GM19351 (cell line): ENCODE data around the gene BMP4.

Source experiments
- ATAC-seq: cut with Tn5 transposase; IDR thresholded peaks from one replicate; pipeline ENCODE4 v1.9.1; 2021; ENCODE audit warnings: mild to moderate bottlenecking, moderate library complexity; ENCODE audit not compliant: unreplicated experiment

The BMP4 gene

DNA sequence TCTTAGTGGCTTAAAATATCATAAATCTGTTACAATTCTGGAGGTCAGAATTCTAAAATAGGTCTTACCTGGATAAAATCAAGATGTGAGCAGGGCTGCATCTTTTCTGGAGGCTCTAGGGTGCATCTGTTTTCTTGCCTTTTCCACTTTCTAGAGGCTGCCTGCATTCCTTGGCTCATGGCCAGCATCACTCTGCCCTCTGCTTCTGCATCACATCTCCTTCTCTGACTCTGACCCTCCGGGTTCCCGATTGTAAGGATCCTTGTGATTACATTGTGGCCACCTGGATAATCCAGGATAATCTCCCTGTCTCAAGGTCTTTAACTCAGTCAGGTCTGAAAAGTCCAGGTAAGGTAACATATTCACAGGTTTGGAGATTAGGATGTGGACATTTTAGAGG, 11.0 kb upstream of the BMP4 start:
- ATAC-seq: no peak

DNA sequence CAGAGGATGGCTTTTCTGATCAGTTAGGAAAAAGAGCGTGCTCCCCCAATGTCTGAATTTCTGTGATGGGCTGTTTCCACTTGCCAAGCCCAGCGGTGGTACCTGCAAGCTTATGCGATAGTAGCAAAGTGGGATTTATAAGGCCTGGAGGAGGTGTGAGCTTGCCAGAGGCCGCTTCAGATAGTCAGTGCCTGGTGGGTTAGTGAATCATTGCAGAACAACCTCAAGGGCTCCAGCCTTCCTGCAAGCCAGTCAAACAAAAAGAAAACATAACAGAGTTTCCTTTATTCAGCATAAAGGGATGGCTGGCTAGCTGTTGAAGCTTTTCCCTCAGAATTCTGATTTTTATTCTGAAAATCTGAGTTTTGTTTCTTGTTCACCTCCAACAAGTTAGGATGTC, 7.6 kb upstream of the BMP4 start:
- no peak for ATAC-seq

DNA sequence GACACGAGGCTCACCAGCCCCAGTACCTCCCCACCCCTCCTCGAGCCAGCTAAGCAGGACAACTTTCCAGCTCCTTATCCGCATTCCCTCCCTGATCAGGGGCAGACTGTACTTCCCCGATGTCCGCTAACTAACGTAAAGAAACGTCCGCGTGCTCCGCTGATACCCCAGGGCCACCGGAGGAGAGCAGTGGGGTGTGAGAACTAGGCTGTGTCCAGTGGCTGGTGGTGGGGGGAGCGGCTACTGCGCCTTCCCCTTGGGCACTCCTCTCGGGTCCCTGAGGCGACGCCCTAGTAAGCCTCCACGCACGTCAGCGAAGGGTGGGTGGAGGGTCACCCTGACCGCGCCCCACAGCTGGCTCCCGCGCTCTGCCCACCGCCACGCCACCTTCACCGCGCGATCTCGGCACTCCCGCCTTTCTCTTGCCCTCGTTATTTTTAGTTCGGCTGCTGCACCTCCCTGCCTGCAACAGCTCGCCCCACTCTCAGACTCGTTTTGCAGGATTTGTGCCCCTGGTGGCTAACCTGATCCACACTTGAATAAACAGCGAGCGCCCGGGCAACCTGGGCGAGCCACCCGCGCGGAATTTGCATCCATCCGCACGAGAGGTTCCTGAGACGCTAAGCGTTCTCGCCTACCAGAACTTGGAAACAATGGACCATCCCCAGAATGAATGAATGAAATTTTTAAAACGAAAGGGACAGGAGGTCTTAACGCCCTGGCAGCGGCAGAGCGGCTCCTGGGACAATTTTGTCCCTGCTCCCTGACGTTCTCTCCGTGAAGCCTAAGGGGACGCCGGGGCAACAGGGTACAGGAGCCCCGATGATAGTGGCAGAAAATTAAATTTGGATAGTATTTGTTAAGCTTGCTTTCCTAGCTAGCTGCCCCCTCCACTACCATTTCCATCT, 6.9 kb upstream of the BMP4 start:
- no peak for ATAC-seq

DNA sequence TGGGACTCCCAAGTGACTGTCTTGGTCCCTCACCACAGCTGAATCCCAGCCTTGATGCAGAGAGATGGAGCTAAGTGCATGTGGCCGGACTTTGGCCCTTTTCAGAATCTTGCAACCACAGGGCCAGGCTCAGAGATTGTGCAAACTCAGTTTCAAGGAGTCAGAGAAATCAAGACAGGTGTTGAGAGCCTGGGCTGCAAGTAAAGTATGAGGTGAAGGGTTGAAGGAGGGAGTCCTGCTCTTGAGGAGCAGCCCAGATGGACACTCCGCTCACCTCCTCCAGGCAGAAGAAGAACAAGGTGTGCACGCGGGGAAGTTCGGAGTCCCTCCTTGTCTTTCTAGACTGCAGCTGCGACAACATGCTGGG, 6.3 kb upstream of the BMP4 start:
- ATAC-seq: no peak

DNA sequence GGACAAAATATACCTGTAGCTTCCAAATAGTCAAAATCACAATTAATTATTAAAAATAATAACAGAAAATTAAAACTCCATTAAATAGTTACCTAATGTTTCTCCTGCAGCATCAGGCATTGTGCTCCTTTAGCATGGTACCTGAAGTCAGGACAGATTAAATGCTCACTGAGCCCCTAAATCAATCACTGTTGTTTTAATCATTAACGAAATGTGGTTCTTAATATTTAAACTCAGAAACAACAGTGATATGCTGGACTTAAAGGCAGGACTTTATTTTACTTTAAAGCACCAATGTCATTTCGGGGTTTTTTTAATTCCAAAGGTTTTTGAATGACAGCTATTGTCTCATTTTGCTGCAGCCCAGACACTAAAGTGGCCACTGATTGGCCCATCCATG, 2.0 kb upstream of the BMP4 start:
- ATAC-seq: no peak

DNA sequence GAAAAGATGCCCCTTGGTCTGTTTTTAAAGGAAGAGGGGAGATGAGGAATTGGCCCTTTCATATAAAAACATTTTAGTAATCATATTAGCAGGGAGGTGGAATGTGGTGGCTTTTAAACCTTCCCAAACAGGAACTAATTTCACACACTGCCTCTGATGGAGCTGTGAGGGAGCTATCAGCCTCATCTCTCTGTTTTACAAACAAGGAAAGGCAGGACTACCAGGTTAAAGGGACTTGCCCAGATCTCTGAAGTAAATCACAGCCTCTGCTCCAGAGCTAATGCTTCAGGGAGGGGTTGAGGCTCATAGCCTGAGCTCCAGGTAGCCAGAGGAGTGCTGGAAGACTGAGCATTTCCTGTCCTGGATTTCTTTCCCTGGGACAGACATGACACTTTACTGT, 1.1 kb upstream of the BMP4 start:
- no peak for ATAC-seq

DNA sequence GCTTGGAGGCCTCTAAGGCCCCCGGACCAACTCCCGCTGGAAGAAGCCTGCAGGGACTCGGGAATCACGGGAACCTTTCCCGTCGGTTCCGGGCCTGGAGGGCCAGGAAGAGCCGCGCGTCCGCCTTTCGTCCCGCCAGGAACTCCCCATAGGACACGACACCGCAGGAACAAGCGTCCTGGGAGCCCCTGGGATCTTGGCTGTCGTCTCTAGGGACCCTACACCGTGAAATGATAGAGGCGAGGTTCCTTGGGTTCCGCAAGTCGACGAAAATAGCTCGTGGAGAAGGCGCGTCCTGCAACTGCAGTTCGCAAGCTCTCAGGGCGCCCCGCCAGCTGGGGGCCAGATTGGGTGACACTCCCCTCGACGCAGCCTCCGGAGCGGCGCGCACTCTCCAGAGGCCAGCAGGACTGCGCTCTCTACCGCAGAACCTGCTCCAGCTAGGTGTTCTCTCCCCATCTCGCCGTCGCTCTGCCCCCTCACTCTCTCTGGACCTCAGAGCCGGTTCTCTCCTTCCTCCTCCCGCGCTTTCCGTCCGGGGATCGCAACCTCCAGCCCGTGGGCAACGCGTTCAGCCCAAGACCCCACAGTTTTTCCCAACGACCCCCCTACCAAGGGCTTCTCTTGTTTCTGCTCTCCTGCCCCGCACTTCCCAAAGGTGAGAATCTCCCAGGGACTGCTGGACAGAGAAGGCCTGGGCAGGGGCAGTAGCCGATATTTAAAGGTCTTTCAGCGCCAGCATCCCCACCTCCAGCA, 776 bp downstream of the BMP4 start:
- ATAC-seq: no peak

DNA sequence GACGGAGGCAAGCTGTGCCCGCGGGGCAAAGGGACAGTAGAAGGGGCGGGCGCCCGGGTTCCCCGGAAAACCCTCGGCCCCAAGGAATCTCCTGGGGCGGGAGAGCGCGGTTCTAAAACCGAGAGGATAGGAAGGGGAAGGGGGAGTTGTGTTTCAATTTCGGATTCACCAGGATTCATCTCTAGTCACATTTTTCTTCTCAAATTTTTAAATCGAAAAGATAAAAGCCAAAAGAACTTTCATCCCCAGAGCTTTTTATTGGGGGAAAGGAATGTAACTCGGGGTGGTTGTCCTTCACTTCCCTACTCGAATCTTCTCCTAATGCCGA, 1.4 kb downstream of the BMP4 start:
- ATAC-seq: no peak

DNA sequence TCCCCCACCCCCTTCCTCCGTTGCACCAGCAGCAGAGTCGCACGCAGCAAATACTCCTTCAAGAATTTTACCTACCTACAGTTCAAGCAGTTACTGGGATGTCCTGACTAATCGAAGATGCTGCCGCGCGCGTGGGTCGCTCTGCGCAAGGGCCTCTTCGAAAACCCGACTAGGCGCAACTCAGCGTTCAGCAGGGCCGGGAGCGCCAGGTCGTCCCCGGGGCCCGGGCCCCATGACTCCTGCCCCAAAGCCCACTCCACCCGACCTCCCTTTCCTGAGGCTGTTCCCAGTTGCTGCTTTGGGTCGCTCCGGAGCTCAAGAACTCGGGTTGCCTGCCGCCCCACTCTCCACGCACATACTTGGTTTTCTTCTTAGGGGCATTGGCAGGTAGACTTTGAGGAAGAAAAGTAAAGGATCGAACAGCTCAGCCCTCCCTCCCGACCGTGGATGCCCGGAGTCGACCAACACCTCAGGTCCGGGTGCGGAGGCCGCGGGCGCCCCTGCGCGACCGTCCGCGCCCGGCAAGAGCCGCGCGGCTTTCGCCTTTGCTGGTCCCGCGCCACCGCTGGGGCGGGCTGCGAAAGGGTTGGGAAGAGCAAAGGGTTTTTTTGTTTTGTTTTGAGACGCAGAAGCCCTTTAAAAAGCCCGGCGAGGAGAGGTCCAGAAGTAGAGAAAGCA, 1.9 kb downstream of the BMP4 start:
- no peak for ATAC-seq

DNA sequence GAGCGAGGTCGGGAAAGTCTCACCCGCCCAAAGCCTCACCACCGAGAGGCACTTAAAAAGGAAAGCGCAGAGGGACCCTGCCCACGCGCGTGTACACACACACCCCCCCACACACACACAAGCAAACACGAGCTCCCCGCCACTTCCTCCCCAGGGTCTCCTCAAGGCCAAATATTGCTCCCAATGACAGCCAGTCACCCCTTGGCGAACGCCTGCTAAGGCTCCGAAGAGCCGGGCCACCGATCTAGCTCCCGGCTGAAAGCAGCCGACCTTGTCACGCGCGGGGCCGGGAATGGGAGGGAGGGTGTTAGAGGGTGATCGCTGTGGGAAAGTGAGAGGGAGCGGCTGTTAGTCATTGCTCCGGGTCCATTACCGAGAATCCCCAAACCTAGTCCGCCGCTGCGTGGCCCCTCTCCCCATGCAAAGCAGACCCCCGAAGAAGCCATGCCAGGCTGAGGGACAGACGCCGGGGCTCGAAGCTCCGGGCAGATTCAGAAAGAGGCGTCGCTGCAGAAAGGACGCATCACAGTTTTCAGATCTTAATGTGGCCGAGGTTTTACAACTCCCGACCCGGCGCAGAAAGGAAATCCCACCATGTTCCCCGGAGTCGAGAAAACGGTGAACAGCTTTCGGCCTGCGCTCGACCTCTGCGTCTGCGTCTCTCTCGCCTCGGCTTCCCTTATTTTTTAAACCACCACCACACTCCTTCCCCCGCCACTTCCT, 2.6 kb downstream of the BMP4 start:
- ATAC-seq: no peak

DNA sequence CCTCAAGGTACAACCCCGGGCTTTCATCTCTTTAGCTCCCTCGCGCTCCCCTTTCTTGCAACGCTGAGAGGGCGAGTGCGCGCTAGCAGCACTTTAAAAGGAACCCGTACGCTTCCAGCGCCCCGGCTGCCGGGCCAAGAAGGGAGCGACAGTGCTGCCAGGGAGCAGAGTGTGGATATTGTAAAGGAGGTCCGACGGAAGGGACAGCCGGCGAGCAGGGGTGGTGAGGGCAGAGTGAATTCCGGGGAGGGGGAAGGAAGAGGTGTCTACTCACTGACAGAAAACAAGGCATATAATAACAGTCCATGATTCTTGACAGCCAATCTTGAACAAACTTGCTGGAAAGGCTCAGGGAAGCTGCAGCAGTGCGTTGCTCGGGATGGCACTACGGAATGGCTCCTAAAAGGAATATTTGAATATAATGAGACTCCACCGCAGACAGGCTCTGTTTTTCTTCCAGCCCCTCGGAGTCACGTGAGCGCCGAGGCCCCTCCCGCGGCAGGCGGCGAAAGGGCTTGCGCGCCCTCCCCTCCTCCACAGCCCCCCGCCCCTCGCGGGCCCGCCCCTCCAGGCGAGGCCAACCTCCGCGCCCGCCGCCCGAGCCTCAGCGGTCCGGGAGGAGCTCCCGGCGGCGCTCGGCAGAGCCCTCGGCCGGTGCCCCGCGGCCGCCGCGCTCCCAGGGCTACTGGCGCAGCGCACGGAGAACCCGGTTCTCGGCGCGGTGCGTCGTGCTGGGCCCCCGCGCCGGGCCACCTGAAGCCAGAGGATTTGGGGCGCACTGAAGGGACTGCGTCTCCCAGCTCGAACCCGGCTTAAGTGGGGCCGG, 3.4 kb downstream of the BMP4 start:
- ATAC-seq: no peak

DNA sequence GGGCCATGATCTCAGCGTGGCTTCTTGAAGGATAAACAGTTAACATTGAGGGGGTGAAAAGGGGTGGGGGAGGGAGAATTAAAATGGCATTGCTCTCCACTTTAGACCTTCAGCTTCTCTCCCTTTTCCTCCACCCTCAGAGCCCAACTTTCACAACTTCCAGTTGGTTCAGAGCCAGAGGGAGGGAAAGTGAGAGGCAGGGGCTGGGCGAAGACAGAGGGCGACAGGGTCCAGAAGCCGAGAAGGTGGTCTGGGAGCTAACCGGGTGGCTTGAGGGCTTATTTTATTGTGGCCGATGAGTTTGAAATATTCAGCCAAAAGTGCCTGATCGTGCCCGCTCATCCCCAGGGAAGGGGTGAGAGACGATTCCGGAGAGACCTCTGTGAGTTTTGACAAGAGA, 4.1 kb downstream of the BMP4 start:
- ATAC-seq: no peak

DNA sequence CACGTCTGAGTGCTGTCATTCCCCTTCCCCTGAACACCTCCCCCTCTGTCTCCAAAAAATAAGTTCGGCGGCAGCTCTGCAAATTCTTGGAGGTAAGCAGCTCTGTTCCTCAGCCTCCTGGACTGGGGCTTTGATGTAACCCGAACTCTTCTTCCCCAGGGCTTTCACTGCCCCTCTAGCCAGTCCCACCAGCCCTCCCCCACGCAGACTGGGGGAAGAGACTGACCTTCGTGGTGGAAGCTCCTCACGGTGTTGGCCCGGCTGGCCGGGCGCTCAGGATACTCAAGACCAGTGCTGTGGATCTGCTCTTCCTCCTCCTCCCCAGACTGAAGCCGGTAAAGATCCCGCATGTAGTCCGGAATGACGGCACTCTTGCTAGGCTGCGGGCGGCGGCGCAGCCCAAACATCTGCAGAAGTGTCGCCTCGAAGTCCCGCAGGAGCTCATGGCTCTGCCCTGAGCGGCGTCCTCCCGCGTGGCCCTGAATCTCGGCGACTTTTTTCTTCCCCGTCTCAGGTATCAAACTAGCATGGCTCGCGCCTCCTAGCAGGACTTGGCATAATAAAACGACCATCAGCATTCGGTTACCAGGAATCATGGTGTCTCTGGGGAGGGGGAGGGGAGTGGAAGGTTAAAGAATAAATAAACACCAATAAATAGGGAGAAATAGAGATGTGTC, 4.9 kb downstream of the BMP4 start:
- ATAC-seq: no peak

DNA sequence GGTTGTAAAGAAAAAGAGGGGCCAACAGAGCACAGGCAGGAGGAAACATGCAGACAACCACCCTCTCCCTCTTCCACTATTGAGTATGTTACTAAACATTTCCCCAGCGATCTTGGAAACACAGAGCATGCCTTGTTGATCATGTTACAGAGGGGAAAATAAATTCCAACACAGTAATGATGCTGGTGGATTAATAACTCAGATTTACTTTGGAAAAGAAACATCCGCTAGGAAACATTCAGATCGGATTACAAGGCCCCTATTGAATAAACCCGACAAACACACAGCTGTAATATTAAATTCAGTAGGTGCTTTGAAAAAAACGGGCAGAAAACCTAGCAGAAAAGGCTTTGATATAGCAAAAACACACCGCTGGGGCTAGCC, 5.4 kb downstream of the BMP4 start:
- ATAC-seq: no peak

DNA sequence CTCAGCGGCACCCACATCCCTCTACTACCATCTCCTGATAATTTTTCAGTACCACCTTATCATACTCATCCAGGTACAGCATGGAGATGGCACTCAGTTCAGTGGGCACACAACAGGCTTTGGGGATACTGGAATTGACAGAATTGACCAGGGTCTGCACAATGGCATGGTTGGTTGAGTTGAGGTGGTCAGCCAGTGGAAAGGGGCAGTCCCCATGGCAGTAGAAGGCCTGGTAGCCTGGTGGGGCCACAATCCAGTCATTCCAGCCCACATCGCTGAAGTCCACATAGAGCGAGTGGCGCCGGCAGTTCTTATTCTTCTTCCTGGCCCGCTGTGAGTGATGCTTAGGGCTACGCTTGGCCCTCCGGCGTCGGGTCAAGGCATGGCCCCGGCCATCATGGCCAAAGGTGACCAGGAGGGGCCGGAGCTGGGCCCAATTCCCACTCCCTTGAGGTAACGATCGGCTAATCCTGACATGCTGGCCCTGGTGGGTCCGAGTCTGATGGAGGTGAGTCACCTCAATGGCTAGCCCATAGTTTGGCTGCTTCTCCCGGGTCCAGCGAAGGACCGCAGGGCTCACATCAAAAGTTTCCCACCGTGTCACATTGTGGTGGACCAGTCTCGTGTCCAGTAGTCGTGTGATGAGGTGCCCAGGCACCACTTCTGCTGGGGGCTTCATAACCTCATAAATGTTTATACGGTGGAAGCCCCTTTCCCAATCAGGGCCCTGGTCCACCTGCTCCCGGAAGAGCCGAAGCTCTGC, 6.4 kb downstream of the BMP4 start:
- no peak for ATAC-seq

DNA sequence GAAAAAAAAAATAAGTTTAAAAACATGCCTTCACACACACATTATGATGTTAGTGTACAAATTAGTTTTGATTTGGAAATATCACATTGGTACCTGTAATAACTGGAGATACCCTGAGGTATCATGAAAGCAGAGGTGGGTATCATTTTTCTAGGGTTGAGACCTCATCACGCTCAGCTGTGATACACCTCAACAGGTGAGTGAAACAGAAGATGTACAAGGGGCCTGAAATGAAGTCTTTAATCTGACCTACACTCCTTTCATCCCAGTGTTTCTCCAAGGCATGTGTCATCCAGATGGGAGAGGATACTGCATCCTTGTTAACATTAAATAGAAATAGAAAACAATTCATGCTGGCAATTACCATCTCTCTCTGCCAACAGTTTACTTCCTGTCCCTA, 7.4 kb downstream of the BMP4 start:
- no peak for ATAC-seq

DNA sequence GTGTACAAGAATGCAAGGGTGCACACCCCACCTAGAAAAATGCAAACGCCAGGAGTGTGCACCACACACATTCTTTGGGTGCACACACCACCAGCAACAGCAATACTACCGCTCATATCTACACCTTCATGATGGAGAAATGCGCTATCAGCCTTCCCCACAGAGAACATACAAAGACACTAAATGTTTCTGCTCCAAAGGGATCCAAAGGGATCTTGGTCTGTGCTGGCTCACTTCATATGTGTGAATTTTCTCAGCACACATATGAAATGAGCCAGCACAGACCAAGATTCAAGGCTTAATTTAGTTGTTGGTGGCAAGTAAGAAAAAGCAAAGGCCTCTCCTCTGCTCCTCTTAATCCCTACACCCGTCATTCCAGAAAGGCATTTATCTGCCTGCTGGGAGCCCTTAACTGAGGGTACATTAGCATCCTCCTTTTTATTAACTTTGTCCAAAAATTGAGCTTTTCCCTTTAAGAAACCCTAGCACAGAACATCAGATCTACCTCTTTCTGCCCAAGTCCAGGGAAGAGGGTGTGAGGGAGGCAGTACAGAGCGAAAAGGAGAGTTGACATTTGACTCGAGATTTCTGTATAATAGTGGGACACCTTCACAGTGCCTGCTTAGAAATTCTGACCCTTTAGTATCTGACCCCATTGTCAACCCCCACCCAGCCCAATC, 8.3 kb downstream of the BMP4 start:
- no peak for ATAC-seq

DNA sequence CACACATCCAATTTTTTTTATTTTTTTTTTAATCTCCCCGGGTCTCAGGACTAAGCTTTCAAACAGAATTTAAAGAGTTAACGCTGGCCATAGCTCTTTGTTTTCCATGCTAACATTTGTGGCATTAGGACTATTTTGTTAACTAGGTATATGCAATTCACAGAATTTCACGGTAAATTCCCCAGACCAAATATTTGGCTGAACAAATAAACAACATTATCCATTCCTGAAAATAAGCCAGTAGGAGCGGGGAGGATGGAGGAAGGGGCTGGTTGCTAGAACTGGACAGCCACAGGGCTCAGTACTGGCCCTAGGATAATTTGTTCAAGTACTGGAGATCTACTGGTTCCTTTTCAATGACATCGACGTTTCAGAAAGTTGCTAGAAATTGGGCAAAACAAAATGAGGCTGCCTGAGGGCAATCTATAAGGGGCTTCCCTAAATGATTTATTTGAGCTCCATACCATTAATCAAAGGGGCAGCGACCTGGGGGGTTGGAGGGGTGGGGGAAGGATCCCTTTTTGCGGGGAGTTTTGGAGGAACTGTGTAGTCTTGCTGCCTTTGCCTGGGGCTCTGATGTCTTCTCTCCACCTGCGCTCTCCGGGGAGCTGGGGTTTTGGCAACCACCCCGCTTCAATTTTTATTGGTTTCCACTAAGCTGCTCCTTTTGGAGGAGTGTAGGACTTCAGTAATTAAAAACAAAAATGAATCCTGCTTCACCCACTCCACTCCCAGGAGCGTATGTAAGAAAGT, 9.0 kb downstream of the BMP4 start:
- ATAC-seq: no peak
